HG03342 (cell line): ENCODE results near the gene EPS15.
"Not testable (repeated sequence)": the region's sequence is repeated elsewhere in the genome, so short reads cannot be mapped to it uniquely, and the experiment has no call there.

Source experiments
- ATAC-seq: cut with Tn5 transposase; IDR thresholded peaks from one replicate; pipeline ENCODE4 v1.9.1; 2021; ENCODE audit warnings: mild to moderate bottlenecking, moderate library complexity; ENCODE audit not compliant: unreplicated experiment

Gene EPS15

GRCh38 chr1:51343624-51344023, 175.4 kb downstream of the EPS15 start:
- ATAC-seq, result no peak

GRCh38 chr1:51342591-51343206, 176.4 kb downstream of the EPS15 start:
- no peak for ATAC-seq

- ATAC-seq, result peak; percentile 70
Measured at GRCh38 chr1:51341876-51342496, 177.1 kb downstream of the EPS15 start.

GRCh38 chr1:51340380-51340779, 178.7 kb downstream of the EPS15 start:
- no peak for ATAC-seq

- ATAC-seq, result no peak
Measured at GRCh38 chr1:51336711-51337110, 182.4 kb downstream of the EPS15 start.

- no peak for ATAC-seq
Measured at GRCh38 chr1:51336004-51336403, 183.1 kb downstream of the EPS15 start.

- peak; percentile 55 for ATAC-seq
Measured at GRCh38 chr1:51331206-51332100, 187.6 kb downstream of the EPS15 start.

- no peak for ATAC-seq
Measured at GRCh38 chr1:51330331-51331201, 188.5 kb downstream of the EPS15 start, which contains the start of gene TTC39A. TSS of gene TTC39A (minus strand) at chr1:51330562. CDS start at chr1:51330477, 85 bp downstream.

GRCh38 chr1:51329443-51330325, 189.4 kb downstream of the EPS15 start:
- ATAC-seq, result no peak

- ATAC-seq, result no peak
Measured at GRCh38 chr1:51328926-51329325, 190.1 kb downstream of the EPS15 start.

GRCh38 chr1:51328279-51328678, 190.8 kb downstream of the EPS15 start:
- ATAC-seq, result no peak

GRCh38 chr1:51327386-51327785, 191.7 kb downstream of the EPS15 start:
- ATAC-seq, result no peak

GRCh38 chr1:51326839-51327238, 192.2 kb downstream of the EPS15 start:
- ATAC-seq, result no peak

GRCh38 chr1:51325878-51326755, 192.9 kb downstream of the EPS15 start:
- no peak for ATAC-seq

- no peak for ATAC-seq
Measured at GRCh38 chr1:51325391-51325790, 193.7 kb downstream of the EPS15 start.

GRCh38 chr1:51325011-51325385, 194.1 kb downstream of the EPS15 start:
- ATAC-seq, result not testable (repeated sequence)

- ATAC-seq, result no peak
Measured at GRCh38 chr1:51324251-51325010, 194.6 kb downstream of the EPS15 start.

- ATAC-seq, result no peak
Measured at GRCh38 chr1:51323778-51324177, 195.3 kb downstream of the EPS15 start.
